Subcutaneous abdominal adipose tissue (tissue), 5 donors: Measurements from ENCODE around the gene HTR7.
"Not testable (repeated sequence)": the region's sequence is repeated elsewhere in the genome, so short reads cannot be mapped to it uniquely, and the experiment has no call there.

Source experiments
- H3K27ac ChIP-seq: one replicate; pipeline ENCODE4 v1.7.0; 2013; ENCODE audit warnings: low read depth, mild to moderate bottlenecking, inconsistent platforms, low read length, moderate library complexity
- H3K27me3 ChIP-seq, 5 donors: one replicate each; pipeline ENCODE4 v1.7.0; 2013; ENCODE audit warnings: low read length in 5 of 5, inconsistent platforms in 1 of 5; ENCODE audit not compliant: control insufficient read depth in 5 of 5, insufficient read depth in 4 of 5
- H3K36me3 ChIP-seq, 5 donors: one replicate each; pipeline ENCODE4 v1.7.0; 2013; ENCODE audit warnings: low read length in 5 of 5; ENCODE audit not compliant: control insufficient read depth in 5 of 5, insufficient read depth in 5 of 5
- H3K4me1 ChIP-seq, 5 donors: one replicate each; pipeline ENCODE4 v1.7.0; 2013; ENCODE audit warnings: low read length in 5 of 5, mild to moderate bottlenecking in 3 of 5, moderate library complexity in 1 of 5; ENCODE audit not compliant: control insufficient read depth in 5 of 5, insufficient read depth in 5 of 5
- H3K4me3 ChIP-seq, 5 donors: one replicate each; pipeline ENCODE4 v1.7.0; 2013; ENCODE audit warnings: low read length in 5 of 5, low read depth in 1 of 5
- H3K9ac ChIP-seq, 5 donors: one replicate each; pipeline ENCODE4 v1.7.0; 2013; ENCODE audit warnings: low read length in 5 of 5, mild to moderate bottlenecking in 4 of 5, moderate library complexity in 3 of 5
- H3K9me3 ChIP-seq, 5 donors: one replicate each; pipeline ENCODE4 v1.7.0; 2013; ENCODE audit warnings: low read length in 5 of 5; ENCODE audit not compliant: control insufficient read depth in 5 of 5
- donor health status: healthy.
- donor health status: healthy.
- donor health status: healthy.
- donor health status: healthy.
- donor health status: healthy.

The HTR7 gene

DNA sequence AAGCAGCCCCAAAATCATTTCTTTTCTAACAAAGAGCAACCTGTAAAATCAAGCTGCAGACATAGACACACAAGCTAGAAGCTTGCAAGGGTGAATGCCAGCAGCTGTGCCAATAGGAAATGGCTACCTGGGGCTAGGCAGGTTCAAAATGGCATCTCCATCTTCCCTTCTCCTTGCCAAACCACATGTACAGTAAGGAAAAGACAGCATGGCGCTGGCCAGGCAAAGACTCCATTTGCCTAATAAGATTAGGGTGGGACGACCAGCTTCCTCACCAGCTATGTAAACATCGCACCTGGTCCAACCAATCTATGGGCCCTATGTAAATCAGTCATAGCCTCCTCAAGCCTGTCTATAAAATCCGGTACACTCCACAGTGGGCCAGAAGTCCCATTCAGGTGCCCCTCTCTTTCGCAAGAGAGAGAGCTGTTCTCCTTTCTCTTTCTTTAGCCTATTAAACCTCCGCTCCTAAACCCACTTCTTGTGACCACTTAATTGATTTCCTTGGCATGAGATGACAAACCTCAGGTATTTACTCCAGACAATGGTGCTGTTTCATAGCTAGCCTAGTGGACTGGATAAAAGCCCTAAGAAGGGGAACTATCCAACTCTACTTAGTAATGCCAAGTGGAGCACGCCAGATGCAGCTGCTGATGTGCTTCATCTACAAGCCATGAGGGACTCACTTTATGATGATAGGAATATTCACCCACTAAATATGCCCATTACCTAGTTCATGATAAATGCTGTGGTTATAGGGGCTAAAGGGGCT, 44.1 kb downstream of the HTR7 start:
- Histone ChIP-seq H3K9me3 (no peaks in the 10 kb centered on the region), H3K36me3 (no peaks in the 10 kb centered on the region), H3K27ac (no peak overlapping the region), H3K4me3 (no peak overlapping the region), H3K4me1 (no peaks in the 10 kb centered on the region), H3K9ac (no peak overlapping the region), H3K27me3 (no peaks in the 10 kb centered on the region)

DNA sequence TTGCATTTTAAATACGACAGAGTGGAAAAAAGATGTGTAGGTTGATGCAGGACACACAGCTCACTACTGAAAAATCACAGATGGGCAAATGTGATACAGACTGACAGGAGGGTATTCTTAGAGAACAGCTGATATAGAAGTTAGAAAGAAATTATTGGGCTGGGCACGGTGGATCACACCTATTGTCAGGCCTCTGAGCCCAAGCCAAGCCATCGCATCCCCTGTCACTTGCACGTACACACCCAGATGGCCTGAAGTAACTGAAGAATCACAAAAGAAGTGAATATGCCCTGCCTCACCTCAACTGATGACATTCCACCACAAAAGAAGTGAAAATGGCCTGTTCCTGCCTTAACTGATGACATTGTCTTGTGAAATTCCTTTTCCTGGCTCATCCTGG, 50.7 kb downstream of the HTR7 start:
- H3K9me3 ChIP-seq, H3K27me3 ChIP-seq, H3K4me3 ChIP-seq, H3K4me1 ChIP-seq, H3K36me3 ChIP-seq, H3K9ac ChIP-seq, H3K27ac ChIP-seq: not testable (repeated sequence)

DNA sequence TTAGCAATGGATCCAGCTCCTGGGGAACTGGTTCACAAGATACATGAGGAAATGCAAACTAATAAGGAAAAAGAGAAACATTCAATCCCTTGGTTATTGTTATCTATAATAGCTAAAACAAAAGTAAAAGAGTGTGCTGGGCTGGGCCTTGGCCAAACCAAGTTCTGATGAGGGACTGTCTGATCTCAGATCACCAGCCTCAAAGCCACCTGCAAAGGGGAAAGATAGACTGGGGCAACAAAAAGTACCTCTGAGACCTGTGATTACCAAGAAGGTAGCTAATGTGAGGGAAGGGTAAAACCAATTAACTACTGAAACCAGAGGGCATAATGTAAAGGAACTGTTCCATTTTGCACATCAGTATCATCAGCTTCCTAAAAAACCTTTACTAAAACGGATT, 51.2 kb downstream of the HTR7 start:
- Histone ChIP-seq H3K4me3 (no peak overlapping the region), H3K36me3 (no peaks in the 10 kb centered on the region), H3K4me1 (no peaks in the 10 kb centered on the region), H3K27me3 (no peaks in the 10 kb centered on the region), H3K27ac (no peak overlapping the region), H3K9me3 (peaks cover 0 to 3% (median 0%) of the 10 kb centered on the region in 5 donors), H3K9ac (no peak overlapping the region)

DNA sequence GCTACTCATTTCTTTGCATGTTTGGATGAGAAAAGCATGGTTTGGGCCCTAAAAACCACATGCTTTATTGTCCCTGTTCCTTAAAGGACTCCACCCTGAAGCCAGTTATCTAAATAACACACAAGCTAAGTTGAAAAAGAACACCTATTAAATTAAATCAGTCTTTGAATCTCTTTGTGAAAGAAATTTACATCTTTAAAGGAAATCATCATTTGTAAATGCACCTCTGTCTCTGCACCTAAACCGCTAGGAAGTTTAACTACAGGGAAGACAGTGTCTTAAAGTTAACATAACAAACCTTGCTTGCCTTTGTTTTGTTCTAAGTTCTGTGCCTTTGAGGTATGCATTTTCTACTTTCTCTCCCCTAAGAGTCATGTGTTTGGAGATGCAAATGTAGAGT, 52.6 kb downstream of the HTR7 start:
- H3K27me3 ChIP-seq, result no peaks in the 10 kb centered on the region
- no peaks in the 10 kb centered on the region for H3K4me1 ChIP-seq
- no peak overlapping the region for H3K9ac ChIP-seq
- H3K4me3 ChIP-seq, result no peak overlapping the region
- no peak overlapping the region for H3K27ac ChIP-seq
- H3K9me3 ChIP-seq, result peaks cover 0 to 3% (median 0%) of the 10 kb centered on the region in 5 donors
- H3K36me3 ChIP-seq, result no peaks in the 10 kb centered on the region

DNA sequence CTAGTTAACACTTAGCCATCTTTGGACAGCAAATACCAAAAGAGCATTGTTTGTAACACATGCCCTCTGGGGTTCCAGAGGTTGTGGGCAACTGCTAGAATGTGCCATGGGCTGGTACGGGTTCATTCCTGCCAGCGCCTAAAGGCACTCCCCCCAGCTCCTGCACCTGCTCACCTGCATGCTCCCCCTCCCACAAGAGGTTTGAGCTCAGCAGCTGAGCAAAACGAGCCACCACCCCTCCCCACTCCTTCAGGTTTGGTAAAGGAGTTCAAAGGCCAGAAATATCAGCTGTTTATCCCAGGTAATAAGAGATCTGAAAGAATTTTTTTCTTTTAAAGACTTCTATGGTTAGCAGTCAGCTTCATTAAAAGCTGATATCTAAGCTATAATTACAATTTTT, 53.5 kb downstream of the HTR7 start:
- Histone ChIP-seq H3K27ac (no peak overlapping the region), H3K27me3 (no peaks in the 10 kb centered on the region), H3K4me1 (no peaks in the 10 kb centered on the region), H3K9ac (no peak overlapping the region), H3K4me3 (no peak overlapping the region), H3K36me3 (no peaks in the 10 kb centered on the region), H3K9me3 (peaks cover 0 to 3% (median 0%) of the 10 kb centered on the region in 5 donors)

DNA sequence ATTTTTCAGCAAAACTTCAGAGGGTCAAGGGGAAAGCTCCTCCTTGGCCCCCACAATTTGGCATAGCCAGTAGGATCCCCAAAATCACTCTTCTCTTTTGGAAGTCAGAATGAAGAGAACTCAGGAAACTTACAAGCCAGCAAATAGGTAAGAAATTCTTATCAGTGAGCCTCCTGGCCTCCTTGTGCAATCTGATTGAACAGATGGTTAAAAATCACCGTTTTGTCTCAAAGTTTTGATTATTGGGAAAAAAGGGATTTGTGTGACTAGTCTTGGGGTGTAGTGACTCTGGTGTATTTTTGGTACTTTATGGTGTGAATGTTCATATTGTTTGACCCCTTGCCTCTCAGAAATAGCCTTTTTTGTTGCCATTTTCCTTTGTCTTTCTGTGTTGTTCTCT, 56.2 kb downstream of the HTR7 start:
- H3K9me3 ChIP-seq, result peaks cover 0 to 3% (median 0%) of the 10 kb centered on the region in 5 donors
- H3K27me3 ChIP-seq, result no peaks in the 10 kb centered on the region
- H3K27ac ChIP-seq, result no peak overlapping the region
- no peaks in the 10 kb centered on the region for H3K36me3 ChIP-seq
- H3K4me3 ChIP-seq, result no peak overlapping the region
- H3K9ac ChIP-seq, result no peak overlapping the region
- H3K4me1 ChIP-seq, result no peaks in the 10 kb centered on the region

DNA sequence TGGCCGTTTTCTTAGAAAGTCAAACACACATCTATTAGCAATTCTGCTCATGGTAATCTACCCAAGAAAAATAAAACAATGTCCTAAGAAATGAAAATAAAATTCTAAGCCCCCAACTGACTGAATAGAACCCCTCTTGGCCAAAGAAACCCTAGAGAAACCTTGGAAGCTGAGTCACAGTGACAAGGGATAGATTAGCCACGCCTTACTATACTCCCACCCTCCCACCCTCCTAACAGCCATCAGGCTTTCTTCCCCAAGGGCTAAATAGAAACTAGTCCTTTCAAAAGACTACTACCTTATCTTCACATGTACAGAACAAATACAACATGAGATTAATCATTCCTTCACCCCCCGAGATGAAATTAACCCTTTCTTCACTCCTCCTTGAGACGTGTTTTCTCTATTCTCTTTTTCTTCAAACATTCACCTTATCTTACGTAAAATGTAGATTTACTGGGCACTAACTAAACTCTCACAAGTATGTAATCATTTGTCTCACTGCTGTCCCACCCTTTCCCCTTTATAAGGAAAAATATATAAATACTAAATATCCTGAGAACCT, 57.5 kb downstream of the HTR7 start:
- Histone ChIP-seq H3K27ac (no peak overlapping the region), H3K4me1 (no peaks in the 10 kb centered on the region), H3K36me3 (no peaks in the 10 kb centered on the region), H3K9ac (no peak overlapping the region), H3K4me3 (no peak overlapping the region), H3K27me3 (no peaks in the 10 kb centered on the region), H3K9me3 (peaks cover 0 to 6% (median 0%) of the 10 kb centered on the region in 5 donors)

DNA sequence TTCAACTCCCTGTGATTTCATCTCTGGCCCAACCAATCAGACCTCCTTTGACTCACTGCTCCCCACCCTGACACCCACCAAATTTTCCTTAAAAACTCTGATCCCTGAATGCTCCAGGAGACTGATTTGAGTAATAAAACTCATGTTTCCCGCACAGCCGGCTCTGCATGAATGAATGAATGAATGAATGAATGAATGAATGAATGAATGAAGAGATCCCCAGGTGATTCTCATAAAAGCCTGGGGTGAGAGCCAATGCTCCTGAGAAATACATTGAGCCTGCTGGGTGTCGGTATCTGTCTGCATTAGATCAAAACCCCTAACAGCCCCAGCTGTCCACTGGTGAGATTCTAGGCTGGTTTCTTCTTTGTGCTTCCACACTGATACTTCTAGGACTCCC, 58.7 kb downstream of the HTR7 start:
- Histone ChIP-seq H3K27ac (no peak overlapping the region), H3K36me3 (no peaks in the 10 kb centered on the region), H3K9me3 (peaks cover 0 to 5% (median 0%) of the 10 kb centered on the region in 5 donors), H3K4me1 (no peaks in the 10 kb centered on the region), H3K9ac (no peak overlapping the region), H3K4me3 (no peak overlapping the region), H3K27me3 (no peaks in the 10 kb centered on the region)

DNA sequence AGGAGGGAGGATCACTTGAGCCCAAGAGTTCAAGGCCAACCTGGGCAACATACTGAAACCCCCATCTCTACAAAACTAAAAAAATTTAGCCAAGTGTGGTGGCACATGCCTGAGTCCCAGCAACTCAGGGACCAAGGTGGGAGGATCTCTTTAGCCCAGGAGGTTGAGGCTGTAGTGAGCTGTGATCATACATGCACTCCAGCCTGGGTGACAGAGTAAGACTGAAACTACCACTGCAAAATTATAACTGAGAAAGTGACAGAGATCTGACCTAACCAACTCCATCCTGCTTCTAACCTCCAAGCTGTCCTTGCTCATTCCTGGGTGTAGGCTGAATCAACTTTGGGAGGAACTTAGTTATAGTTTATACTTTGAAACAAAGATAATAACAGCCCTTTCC, 59.4 kb downstream of the HTR7 start:
- no peak overlapping the region for H3K27ac ChIP-seq
- H3K4me1 ChIP-seq, result no peaks in the 10 kb centered on the region
- peaks cover 0 to 4% (median 0%) of the 10 kb centered on the region in 5 donors for H3K9me3 ChIP-seq
- H3K27me3 ChIP-seq, result no peaks in the 10 kb centered on the region
- H3K36me3 ChIP-seq, result no peaks in the 10 kb centered on the region
- H3K4me3 ChIP-seq, result no peak overlapping the region
- H3K9ac ChIP-seq, result no peak overlapping the region

DNA sequence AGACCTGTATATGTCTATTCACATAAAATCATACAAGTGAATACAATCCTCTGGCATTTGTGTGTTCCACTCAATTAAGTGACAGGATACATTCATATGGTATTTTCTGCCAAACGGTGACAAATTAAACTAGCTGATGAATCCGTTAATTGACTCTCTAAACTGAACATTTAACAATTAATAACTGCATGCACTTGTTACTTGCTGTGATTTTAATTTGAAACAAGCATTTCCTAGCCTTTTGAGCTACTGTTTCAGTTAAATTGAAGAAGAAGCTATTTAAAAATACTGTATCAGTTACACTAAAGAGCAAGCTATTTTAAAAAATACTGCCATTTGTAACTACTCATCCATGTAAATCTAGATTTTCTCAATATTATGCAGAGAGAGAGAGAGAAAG, 67.4 kb downstream of the HTR7 start:
- H3K4me1 ChIP-seq, result no peaks in the 10 kb centered on the region
- no peaks in the 10 kb centered on the region for H3K36me3 ChIP-seq
- H3K27me3 ChIP-seq, result peaks cover 0 to 2% (median 0%) of the 10 kb centered on the region in 5 donors
- no peak overlapping the region for H3K27ac ChIP-seq
- H3K9ac ChIP-seq, result no peak overlapping the region
- H3K9me3 ChIP-seq, result no peaks in the 10 kb centered on the region
- H3K4me3 ChIP-seq, result no peak overlapping the region
